GM12875 (cell line): ENCODE results near the gene CASKIN1.
"Not testable (repeated sequence)": the region's sequence is repeated elsewhere in the genome, so short reads cannot be mapped to it uniquely, and the experiment has no call there.

Experiments used
- H3K4me3 ChIP-seq: one replicate; pipeline ENCODE4 v1.5.1; 2011; ENCODE audit warnings: low read depth, low read length, control low read depth
- CTCF ChIP-seq: IDR thresholded peaks from 2 replicates; pipeline ENCODE4 v1.5.1; 2011; ENCODE audit warnings: low read depth, mild to moderate bottlenecking, control low read depth, inconsistent platforms, low read length, moderate library complexity, borderline replicate concordance; ENCODE audit not compliant: insufficient read depth

CASKIN1 gene

GRCh38 chr16:2196162-2196980, at the start of gene CASKIN1:
Gene CASKIN1, minus strand, starts transcription at chr16:2196605. Its CDS starts 173 bp downstream, at chr16:2196432.
- H3K4me3 ChIP-seq, result no peak within 1 kb of the TSS
- TF ChIP-seq CTCF, result no peak

DNA sequence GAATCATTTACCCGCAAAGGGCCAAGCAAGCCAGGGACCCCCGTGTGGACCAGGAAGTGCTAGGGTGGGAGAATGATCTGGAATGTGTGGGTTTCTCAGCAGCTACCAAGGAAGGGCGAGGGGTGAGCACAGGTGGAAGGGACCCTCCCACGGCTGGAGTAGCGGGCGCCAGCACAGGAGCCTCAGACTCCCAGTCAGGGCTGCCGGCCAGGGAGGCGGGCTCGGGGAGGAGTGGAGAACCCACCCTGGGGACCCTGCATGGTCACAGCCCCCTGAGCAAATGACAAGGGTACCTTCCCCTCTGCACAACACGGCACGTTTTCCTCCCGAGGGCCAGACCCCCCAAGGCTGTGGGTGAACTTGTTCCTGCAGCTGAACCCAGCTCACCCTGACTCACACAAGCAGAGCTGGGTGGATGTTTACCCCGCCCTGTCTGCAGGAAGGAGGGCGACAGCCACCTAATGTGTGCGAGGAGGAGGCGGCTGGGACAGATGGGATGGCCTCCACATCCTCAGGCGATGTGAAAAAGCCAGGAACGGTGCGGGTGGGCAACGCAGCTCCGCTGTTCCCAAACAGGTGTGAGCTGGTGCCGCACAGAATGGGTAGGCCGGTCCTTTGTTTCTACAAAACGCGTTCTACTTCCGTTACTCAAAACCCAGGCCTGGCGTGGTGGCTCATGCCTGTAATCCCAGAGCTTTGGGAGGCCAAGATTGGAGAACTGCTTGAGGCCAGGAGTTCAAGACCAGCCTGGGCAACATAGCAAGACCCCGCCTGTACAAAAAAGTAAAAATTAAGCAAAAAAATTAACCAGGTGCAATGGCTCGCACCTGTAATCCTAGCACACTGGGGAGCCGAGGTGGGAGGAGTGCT, 48.8 kb upstream of the CASKIN1 start:
- no peak for TF ChIP-seq CTCF
- no peak overlapping the region for H3K4me3 ChIP-seq

DNA sequence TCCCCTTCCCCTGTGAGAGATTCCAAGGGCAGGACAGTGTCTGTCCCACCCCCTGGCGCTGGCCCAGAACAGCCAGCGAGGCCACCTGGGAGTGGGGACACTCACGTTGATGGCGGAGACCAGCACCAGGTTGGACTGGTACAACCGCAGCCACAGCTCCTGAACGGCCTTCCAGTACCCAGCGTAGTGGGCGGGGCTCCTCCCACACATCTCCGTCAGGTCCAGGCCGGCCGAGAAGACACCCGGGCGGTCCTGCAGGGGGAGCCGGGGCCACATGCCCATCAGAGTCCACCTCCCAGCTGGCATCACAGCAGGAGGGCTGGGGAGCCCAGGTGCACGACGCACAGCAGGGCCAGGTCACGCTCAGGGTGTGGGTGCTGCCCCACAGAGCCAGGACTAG, 47.9 kb upstream of the CASKIN1 start:
- no peak overlapping the region for H3K4me3 ChIP-seq
- no peak for TF ChIP-seq CTCF

DNA sequence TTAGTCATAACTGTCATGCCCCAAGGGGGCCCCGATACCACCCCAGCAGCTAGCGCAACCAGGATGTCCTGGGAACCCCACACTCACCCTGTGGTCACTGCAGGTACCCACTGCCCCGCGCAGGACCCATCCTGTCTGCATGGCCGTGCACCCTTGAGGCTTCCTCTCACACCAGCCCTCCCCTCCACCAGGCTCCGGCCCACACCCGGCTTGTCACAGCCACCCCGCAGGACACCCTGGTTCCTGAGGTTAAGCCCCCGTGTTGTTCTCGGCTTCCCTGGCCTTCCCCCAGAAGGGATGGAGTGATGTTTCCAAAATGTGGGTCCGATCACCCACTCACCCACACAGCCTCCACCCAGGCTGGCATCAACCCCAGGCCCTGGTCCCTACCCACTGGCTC, 47.4 kb upstream of the CASKIN1 start:
- no peak overlapping the region for H3K4me3 ChIP-seq
- TF ChIP-seq CTCF, result no peak

DNA sequence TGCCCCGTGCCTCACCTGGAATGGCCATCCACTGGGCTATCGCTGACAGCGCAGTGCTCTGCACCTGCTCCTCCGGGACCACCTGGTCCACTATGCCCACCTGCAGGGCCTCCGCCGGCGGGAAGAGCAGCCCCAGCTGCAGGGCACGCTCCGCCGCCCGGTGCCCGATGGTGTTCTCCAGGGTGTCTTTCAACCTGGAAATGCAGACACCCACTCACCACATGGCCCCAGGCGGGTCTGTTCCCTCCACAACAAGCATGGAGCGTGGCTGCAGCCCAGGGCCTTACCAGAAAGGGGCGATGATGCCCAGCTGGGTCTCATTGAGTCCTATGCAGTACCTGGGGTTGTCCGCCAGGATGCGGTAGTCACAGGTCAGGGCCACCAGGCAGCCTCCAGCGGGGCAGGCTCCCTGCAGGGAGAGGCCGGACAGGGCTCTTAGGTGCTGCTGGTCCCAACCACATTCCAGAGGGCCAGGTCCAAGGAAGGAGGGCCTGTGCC, 46.7 kb upstream of the CASKIN1 start:
- peak; percentile 41; the same call in 1 of the 2 replicates for TF ChIP-seq CTCF
- no peak overlapping the region for H3K4me3 ChIP-seq

DNA sequence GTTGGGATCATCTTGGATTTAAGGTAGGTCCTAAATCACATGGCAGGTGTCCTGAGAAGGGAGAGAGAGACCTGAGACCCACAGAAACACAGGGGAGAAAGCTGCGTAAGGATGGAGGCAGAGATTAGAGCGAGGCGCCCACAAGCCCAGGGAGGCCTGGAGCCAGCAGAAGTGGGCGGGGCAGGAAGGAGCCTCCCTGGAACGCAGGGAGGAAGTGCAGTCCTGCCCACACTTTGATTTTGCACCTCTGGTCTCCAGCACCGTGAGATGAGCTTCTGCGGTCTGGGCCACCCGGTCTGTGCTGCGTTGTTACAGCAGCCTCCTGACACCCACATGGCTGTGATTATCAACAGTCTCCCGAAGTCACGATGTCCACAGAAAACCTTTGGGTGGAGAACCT, 46.2 kb upstream of the CASKIN1 start:
- H3K4me3 ChIP-seq, result no peak overlapping the region
- no peak for TF ChIP-seq CTCF

DNA sequence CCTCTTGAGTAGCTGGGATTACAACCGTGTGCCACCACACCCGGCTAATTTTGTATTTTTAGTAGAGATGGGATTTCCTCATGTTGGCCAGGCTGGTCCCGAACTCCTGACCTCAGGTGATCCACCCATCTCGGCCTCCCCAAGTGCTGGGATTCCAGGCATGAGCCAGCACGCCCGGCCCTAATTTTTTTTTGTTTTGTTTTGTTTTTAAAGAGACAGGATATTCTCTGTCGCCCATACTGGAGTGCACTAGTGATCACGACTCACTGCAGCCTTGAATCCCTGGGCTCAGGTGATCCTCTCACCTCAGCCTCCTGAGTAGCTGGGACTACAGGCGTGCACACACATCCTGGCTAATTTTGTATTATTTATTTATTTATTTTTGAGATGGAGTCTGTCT, 43.9 kb upstream of the CASKIN1 start:
- not testable (repeated sequence) for H3K4me3 ChIP-seq
